GM03348 (cell line): ENCODE measurements around the gene TEDC2.
"Not testable (repeated sequence)": the region's sequence is repeated elsewhere in the genome, so short reads cannot be mapped to it uniquely, and the experiment has no call there.

Experiments
- DNase-seq: peaks from one replicate; pipeline ENCODE4 v3.0.0; 2012; ENCODE audit warnings: low spot score

The TEDC2 gene

GRCh38 chr16:2476345-2476720 lies 16.4 kb downstream of the TEDC2 start:
- DNase-seq = no peak

GRCh38 chr16:2476741-2477140 lies 16.8 kb downstream of the TEDC2 start:
- DNase-seq = no peak

- no peak for DNase-seq
These were observed 17.4 kb downstream of the TEDC2 start for GRCh38 chr16:2477327-2477726.

- no peak for DNase-seq
These were observed 18.4 kb downstream of the TEDC2 start for GRCh38 chr16:2478279-2478678.

- DNase-seq = not testable (repeated sequence)
These were observed 20.1 kb downstream of the TEDC2 start for GRCh38 chr16:2479996-2480395.

- no peak for DNase-seq
These were observed 21.0 kb downstream of the TEDC2 start for GRCh38 chr16:2480948-2481347.

- DNase-seq = no peak
These were observed 21.8 kb downstream of the TEDC2 start for GRCh38 chr16:2481676-2482075.

GRCh38 chr16:2482249-2482648 lies 22.3 kb downstream of the TEDC2 start:
- no peak for DNase-seq

GRCh38 chr16:2482708-2483534 lies 23.0 kb downstream of the TEDC2 start:
- peak; percentile 91 for DNase-seq

- no peak for DNase-seq
These were observed 24.3 kb downstream of the TEDC2 start for GRCh38 chr16:2483939-2484897.

- DNase-seq = no peak
These were observed 25.1 kb downstream of the TEDC2 start for GRCh38 chr16:2484898-2485508.

GRCh38 chr16:2485811-2486507 lies 26.1 kb downstream of the TEDC2 start:
- no peak for DNase-seq

GRCh38 chr16:2486645-2487516 lies 27.0 kb downstream of the TEDC2 start:
- DNase-seq = no peak

GRCh38 chr16:2487517-2487842 lies 27.6 kb downstream of the TEDC2 start:
- no peak for DNase-seq

GRCh38 chr16:2487903-2488531 lies 28.1 kb downstream of the TEDC2 start:
- DNase-seq = no peak

- DNase-seq = no peak
These were observed 29.7 kb downstream of the TEDC2 start for GRCh38 chr16:2489581-2489980.

GRCh38 chr16:2490190-2491105 lies 30.5 kb downstream of the TEDC2 start:
- DNase-seq = no peak

GRCh38 chr16:2492292-2492691 lies 32.4 kb downstream of the TEDC2 start:
- no peak for DNase-seq

GRCh38 chr16:2493605-2494004 lies 33.7 kb downstream of the TEDC2 start:
- no peak for DNase-seq

GRCh38 chr16:2494616-2495015 lies 34.7 kb downstream of the TEDC2 start:
- DNase-seq = no peak
